GM12878 (cell line): ENCODE measurements around the gene LCLAT1. TPM values are rescaled to one million over a fixed set of nuclear protein-coding genes. Genes with fewer than 3 reads are reported as not detected.

Source experiments
- ATAC-seq: fragments of 200-7000 bp; cut with Tn5 transposase; 3 replicates; pipeline ENCODE4 v1.9.1; 2020; ENCODE audit warnings: mild to moderate bottlenecking, moderate library complexity
- BruUV-seq: library from RNA; stranded (reverse); fragments of 400-500 nt; replicated peaks from 2 replicates; lab custom pipeline; 2021; lab: Mats Ljungman, UMichigan
- CTCF ChIA-PET: fragments of 300-600 bp; sonication (Branson Sonifier 250); formaldehyde crosslinking; extraction: SDS; loops from one replicate; lab custom pipeline; 2021; ENCODE audit warnings: inconsistent platforms; lab: Yijun Ruan, JAX
- POLR2A ChIA-PET: fragments of 350-600 bp; formaldehyde crosslinking; extraction: SDS; loops from one replicate; lab custom pipeline; 2021; ENCODE audit warnings: inconsistent platforms; lab: Charles Lee
- RAD21 ChIA-PET: fragments of 300-600 bp; sonication (Branson Sonifier 250); formaldehyde crosslinking; loops from one replicate; lab custom pipeline; 2023; ENCODE audit warnings: antibody characterized with exemption; ENCODE audit not compliant: unreplicated experiment; lab: Charles Lee
- SMC1A ChIA-PET: fragments of 300-600 bp; sonication (Branson Sonifier 250); formaldehyde crosslinking; loops from one replicate; lab custom pipeline; 2023; ENCODE audit not compliant: unreplicated experiment, uncharacterized antibody; lab: Charles Lee
- DNase-seq: peaks from one replicate; pipeline ENCODE4 v3.0.0-alpha.2; 2011; ENCODE audit warnings: low read depth, low spot score
- FAIRE-seq: peaks from 3 replicates; lab custom pipeline; 2011; peaks lifted over from hg19 to GRCh38; lab: Jason Lieb, UNC
- H2AFZ ChIP-seq: 2 replicates; pipeline ENCODE4 v1.6.0; 2011; ENCODE audit warnings: low read depth, low read length, control low read depth; ENCODE audit not compliant: control insufficient read depth
- H3K27ac ChIP-seq: 2 replicates; pipeline ENCODE4 v1.5.1; 2011; ENCODE audit warnings: control low read depth; ENCODE audit not compliant: control insufficient read depth, insufficient read depth
- H3K27me3 ChIP-seq, 2 experiments: replicated peaks in 1 of 2; 2 replicates each; pipeline versions ENCODE4 v1.6.0 to v1.6.1; 2011; ENCODE audit warnings: low read length in 1 of 2; ENCODE audit not compliant: control insufficient read depth in 2 of 2, insufficient read depth in 2 of 2
- H3K36me3 ChIP-seq, 2 experiments: 2 replicates each; pipeline ENCODE4 v1.5.1; 2011; ENCODE audit warnings: low read length in 1 of 2; ENCODE audit not compliant: control insufficient read depth in 2 of 2, insufficient read depth in 2 of 2
- H3K4me1 ChIP-seq: 2 replicates; pipeline ENCODE4 v1.6.1; 2011; ENCODE audit warnings: mild to moderate bottlenecking, low read length, moderate library complexity, mixed read lengths; ENCODE audit not compliant: control insufficient read depth, insufficient read depth
- H3K4me2 ChIP-seq: 2 replicates; pipeline ENCODE4 v1.6.0; 2011; ENCODE audit warnings: control low read depth; ENCODE audit not compliant: control insufficient read depth, insufficient read depth
- H3K4me3 ChIP-seq: fragments of 200-600 bp; sonication (generic); 2 replicates; pipeline ENCODE4 v1.5.1; 2016
- H3K79me2 ChIP-seq: 2 replicates; pipeline ENCODE4 v1.6.0; 2011; ENCODE audit warnings: low read length; ENCODE audit not compliant: control insufficient read depth, insufficient read depth
- H3K9ac ChIP-seq: 2 replicates; pipeline ENCODE4 v1.8.0; 2011; ENCODE audit warnings: low read length, control low read depth, mixed read lengths; ENCODE audit not compliant: control insufficient read depth, insufficient read depth
- H3K9me3 ChIP-seq: replicated peaks from 3 replicates; pipeline ENCODE4 v1.5.1; 2011; ENCODE audit warnings: mild to moderate bottlenecking, low read length; ENCODE audit not compliant: control insufficient read depth, insufficient read depth
- H4K20me1 ChIP-seq: 2 replicates; pipeline ENCODE4 v1.6.0; 2011; ENCODE audit not compliant: control insufficient read depth, insufficient read depth
- BRCA1 ChIP-seq: IDR thresholded peaks from 2 replicates; pipeline ENCODE4 v1.6.1; 2011; ENCODE audit warnings: low read depth, low read length, improper control_type of control experiment
- CEBPZ ChIP-seq: fragments of 150-350 bp; IDR thresholded peaks from 2 replicates; pipeline ENCODE4 v1.6.1; 2016; ENCODE audit warnings: low read depth, low read length
- MXI1 ChIP-seq: fragments of 150-350 bp; IDR thresholded peaks from 2 replicates; pipeline ENCODE4 v1.6.1; 2011; ENCODE audit warnings: low read depth, mild to moderate bottlenecking, inconsistent platforms, low read length, improper control_type of control experiment
- RCOR1 ChIP-seq: conservative IDR thresholded peaks from 2 replicates; pipeline ENCODE4 v1.6.1; 2012; ENCODE audit warnings: low read depth, low read length, improper control_type of control experiment
- WGBS: methylation state at CpG from one replicate; pipeline ENCODE4 v1.1.6; 2016; ENCODE audit warnings: low lambda C conversion rate; ENCODE audit not compliant: insufficient replicate concordance, insufficient coverage; ENCODE audit errors: missing lambda C conversion rate; 5-methylcytosine and 5-hydroxymethylcytosine counted together
- in situ Hi-C: fragments of 300-500 bp; cut with MboI; formaldehyde crosslinking; loops from 9 replicates; pipeline ENCODE4 v1.14.3; 2018; ENCODE audit warnings: mixed read lengths
- intact Hi-C: fragments of 100-400 bp; cut with micrococcal nuclease; formaldehyde crosslinking; loops from one replicate; pipeline ENCODE4 v1.14.2; 2022; ENCODE audit not compliant: unreplicated experiment
- polyA plus RNA-seq, 11 experiments: library from polyadenylated mRNA; depleted of rRNA in 4 of 11; unstranded in 6 of 11; stranded (reverse) in 5 of 11; fragments of >200 nt; fragmentation: Nextera tagmentation in 4 of 11; fragmentation: Illumina TruSeq in 1 of 11; extraction: Ambion mirVana in 4 of 11; extraction: Trizol in 1 of 11; gene quantifications; 1 replicate in 1 of 11; 2 replicates in 10 of 11; pipeline versions ENCODE4 v1.2.1 to v1.2.3, GENCODE V29; 2011 to 2016; ENCODE audit warnings: inconsistent platforms in 2 of 11, missing spikeins in 2 of 11, low read depth in 1 of 11
- total RNA-seq, 4 experiments: library from RNA; depleted of rRNA in 3 of 4; stranded (reverse); fragments of >200 nt in 3 of 4; fragmentation: Illumina TruSeq in 1 of 4; extraction: Trizol in 1 of 4; gene quantifications; 2 replicates each; pipeline versions ENCODE4 v1.2.1 to v1.2.3, GENCODE V29; 2013 to 2021

Gene LCLAT1
- total and polyA plus RNA-seq, 10 of the 15 experiments (the other 5 are each of a cell fraction or from before 2014, with no cell fraction given) = 8.1 to 33.0 (median 15.9) TPM

- no peak for FAIRE-seq
- H3K4me3 ChIP-seq = no peak overlapping the region
- H3K9me3 ChIP-seq = no peaks in the 10 kb centered on the region
- in situ Hi-C loops (no loop called here), intact Hi-C loops (no loop called here)
- H3K27me3 ChIP-seq = no peaks in the 10 kb centered on the region; a peak in 1 of 4 replicates
- POLR2A ChIA-PET = no interaction called here
- SMC1A ChIA-PET = interaction anchor here (0.5 to 1.0 kb wide), 3 partner anchors 13 to 497 kb away, joined by 3 to 4 read pairs (median 3); no protein-coding TSS in a partner anchor
- no peak overlapping the region for H3K27ac ChIP-seq
- H3K9ac ChIP-seq = no peak overlapping the region
- no peaks in the 10 kb centered on the region for H3K36me3 ChIP-seq
- 88% methylated on average over 11 of the region's 11 CpGs for WGBS
- H4K20me1 ChIP-seq = no peaks in the 10 kb centered on the region
- no peaks in the 10 kb centered on the region for H3K79me2 ChIP-seq
- no peak overlapping the region for H3K4me2 ChIP-seq
- BruUV-seq = no TSS peak
- DNase-seq = no peak
- no peaks in the 10 kb centered on the region for H3K4me1 ChIP-seq
- no peak overlapping the region for H2AFZ ChIP-seq
- no peak for ATAC-seq
- no peak for TF ChIP-seq BRCA1
- TF ChIP-seq CEBPZ = no peak
- no peak for TF ChIP-seq MXI1
- TF ChIP-seq RCOR1 = no peak
- CTCF ChIA-PET = interaction anchor here (2.3 to 3.7 kb wide), 2 partner anchors 16 to 483 kb away, joined by 8 to 12 read pairs; no protein-coding TSS in a partner anchor
- RAD21 ChIA-PET = no interaction called here
Measured at GRCh38 chr2:30647752-30648457, 200.9 kb downstream of the LCLAT1 start.
